Caco-2 (cell line): ENCODE data around the gene FBXO5. TPM values are rescaled to one million over a fixed set of nuclear protein-coding genes. Genes with fewer than 3 reads are reported as not detected.
"Not testable (repeated sequence)": the region's sequence is repeated elsewhere in the genome, so short reads cannot be mapped to it uniquely, and the experiment has no call there.

Source experiments
- BruUV-seq: library from RNA; stranded (reverse); fragments of 400-500 nt; replicated peaks from 2 replicates; lab custom pipeline; 2021; lab: Mats Ljungman, UMichigan
- CTCF ChIA-PET: fragments of 300-600 bp; sonication (Branson Sonifier 250); formaldehyde crosslinking; loops from one replicate; lab custom pipeline; 2022; ENCODE audit warnings: antibody characterized with exemption; lab: Charles Lee
- POLR2A ChIA-PET: fragments of 300-600 bp; sonication (Branson Sonifier 250); formaldehyde crosslinking; loops from one replicate; lab custom pipeline; 2022; ENCODE audit warnings: antibody characterized with exemption; lab: Charles Lee
- DNase-seq, 2 experiments: peaks; one replicate each; pipeline versions ENCODE4 v3.0.0 to v3.0.0-alpha.2; 2020 to 2022
- H3K27me3 ChIP-seq: replicated peaks from 2 replicates; pipeline ENCODE4 v1.6.0; 2011; ENCODE audit warnings: low read length; ENCODE audit not compliant: control insufficient read depth, insufficient read depth
- H3K36me3 ChIP-seq: 2 replicates; pipeline ENCODE4 v1.5.1; 2011; ENCODE audit warnings: low read length; ENCODE audit not compliant: control insufficient read depth, insufficient read depth
- H3K4me1 ChIP-seq: fragments of 250-450 bp; sonication (Bioruptor Pico); 2 replicates; pipeline ENCODE4 v1.5.1; 2020; ENCODE audit warnings: mild to moderate bottlenecking
- H3K4me3 ChIP-seq: 2 replicates; pipeline ENCODE4 v1.5.1; 2011; ENCODE audit warnings: low read depth, mild to moderate bottlenecking, control low read depth, low read length
- H3K9me3 ChIP-seq: fragments of 250-450 bp; sonication (Bioruptor Pico); 2 replicates; pipeline ENCODE4 v1.5.1; 2020; ENCODE audit warnings: mild to moderate bottlenecking, moderate library complexity
- H3K27ac Mint-ChIP-seq: one replicate; pipeline ENCODE4 v1.8.0; 2022; ENCODE audit warnings: mixed read lengths; ENCODE audit not compliant: unreplicated experiment
- H3K27me3 Mint-ChIP-seq: one replicate; pipeline ENCODE4 v1.8.0; 2022; ENCODE audit warnings: mixed read lengths; ENCODE audit not compliant: insufficient read depth, unreplicated experiment
- H3K36me3 Mint-ChIP-seq: one replicate; pipeline ENCODE4 v1.8.0; 2022; ENCODE audit warnings: mild to moderate bottlenecking, mixed read lengths; ENCODE audit not compliant: insufficient read depth, unreplicated experiment
- H3K4me1 Mint-ChIP-seq: one replicate; pipeline ENCODE4 v1.8.0; 2022; ENCODE audit warnings: low read depth, mixed read lengths; ENCODE audit not compliant: unreplicated experiment
- H3K4me3 Mint-ChIP-seq: one replicate; pipeline ENCODE4 v1.8.0; 2022; ENCODE audit warnings: mild to moderate bottlenecking, moderate library complexity, mixed read lengths; ENCODE audit not compliant: unreplicated experiment
- H3K9me3 Mint-ChIP-seq: one replicate; pipeline ENCODE4 v1.8.0; 2022; ENCODE audit warnings: mixed read lengths; ENCODE audit not compliant: unreplicated experiment
- CTCF ChIP-seq, 2 experiments: fragments of 200-600 bp in 1 of 2; IDR thresholded peaks; 1 replicate in 1 of 2; 2 replicates in 1 of 2; pipeline versions ENCODE4 v1.5.1 to v1.8.0; 2011 to 2022; ENCODE audit warnings: antibody characterized with exemption in 1 of 2, control low read depth in 1 of 2, inconsistent platforms in 1 of 2, low read depth in 1 of 2, low read length in 1 of 2, mild to moderate bottlenecking in 1 of 2, moderate library complexity in 1 of 2; ENCODE audit not compliant: insufficient read depth in 1 of 2, severe bottlenecking in 1 of 2, unreplicated experiment in 1 of 2
- intact Hi-C: fragments of 100-400 bp; cut with micrococcal nuclease; formaldehyde crosslinking; loops from one replicate; pipeline ENCODE4 v1.10.0; 2022; ENCODE audit not compliant: unreplicated experiment
- total RNA-seq: library from RNA; stranded (reverse); gene quantifications from 2 replicates; pipeline ENCODE4 v1.2.3, GENCODE V29; 2022

Gene FBXO5
- total RNA-seq, 1 experiment from 2014 or later, result 35.5 TPM

GRCh38 chr6:153000243-153000642 is 17.4 kb upstream of the FBXO5 start:
- peaks cover 10% of the 10 kb centered on the region for H3K4me1 Mint-ChIP-seq
- intact Hi-C loops, result no loop called here
- Histone ChIP-seq H3K9me3 (no peaks in the 10 kb centered on the region), H3K4me3 (no peak overlapping the region), H3K27me3 (no peaks in the 10 kb centered on the region), H3K4me1 (no peaks in the 10 kb centered on the region), H3K36me3 (no peaks in the 10 kb centered on the region)
- DNase-seq, result no peak
- no peak overlapping the region for H3K27ac Mint-ChIP-seq
- H3K9me3 Mint-ChIP-seq, result no peaks in the 10 kb centered on the region
- BruUV-seq, result no TSS peak
- ChIA-PET CTCF (no interaction called here), POLR2A (interaction anchor here (1.5 kb wide), 1 partner anchor 17 kb away, joined by 6 read pairs; the partner anchor contains the start of gene FBXO5)
- no peak for TF ChIP-seq CTCF (IDR thresholded peaks at IDR 0.05; ENCODE audit: insufficient read depth in 1 of 2, low read depth in 1 of 2, low read length in 1 of 2, severe bottlenecking in 1 of 2, unreplicated experiment in 1 of 2)
- no peaks in the 10 kb centered on the region for H3K27me3 Mint-ChIP-seq
- H3K4me3 Mint-ChIP-seq, result no peak overlapping the region
- peaks cover 46% of the 10 kb centered on the region for H3K36me3 Mint-ChIP-seq

GRCh38 chr6:152999538-152999937 is 16.7 kb upstream of the FBXO5 start:
- H3K9me3 ChIP-seq, H3K36me3 ChIP-seq, H3K4me3 ChIP-seq, H3K4me1 ChIP-seq, H3K4me3 Mint-ChIP-seq, DNase-seq, H3K27me3 ChIP-seq, H3K9me3 Mint-ChIP-seq, CTCF ChIA-PET, H3K27ac Mint-ChIP-seq, intact Hi-C loops, BruUV-seq, H3K27me3 Mint-ChIP-seq: not testable (repeated sequence)
- Mint-ChIP-seq H3K36me3 (peaks cover 51% of the 10 kb centered on the region), H3K4me1 (peaks cover 10% of the 10 kb centered on the region)
- POLR2A ChIA-PET, result interaction anchor here (1.5 kb wide), 1 partner anchor 17 kb away, joined by 6 read pairs; the partner anchor contains the start of gene FBXO5

- H3K4me3 Mint-ChIP-seq, result no peak overlapping the region
- ChIA-PET POLR2A (no interaction called here), CTCF (no interaction called here)
- H3K27me3 Mint-ChIP-seq, result no peaks in the 10 kb centered on the region
- no peaks in the 10 kb centered on the region for H3K9me3 Mint-ChIP-seq
- BruUV-seq, result no TSS peak
- H3K4me3 ChIP-seq, result no peak overlapping the region
- no peaks in the 10 kb centered on the region for H3K36me3 ChIP-seq
- H3K4me1 Mint-ChIP-seq, result no peaks in the 10 kb centered on the region
- no peak for DNase-seq
- intact Hi-C loops, result no loop called here
- no peaks in the 10 kb centered on the region for H3K4me1 ChIP-seq
- H3K27me3 ChIP-seq, result no peaks in the 10 kb centered on the region
- TF ChIP-seq CTCF (IDR thresholded peaks at IDR 0.05; ENCODE audit: insufficient read depth in 1 of 2, low read depth in 1 of 2, low read length in 1 of 2, severe bottlenecking in 1 of 2, unreplicated experiment in 1 of 2), result no peak
- H3K27ac Mint-ChIP-seq, result no peak overlapping the region
- no peaks in the 10 kb centered on the region for H3K9me3 ChIP-seq
- peaks cover 62% of the 10 kb centered on the region for H3K36me3 Mint-ChIP-seq
Measured at GRCh38 chr6:152993847-152994246, 11.0 kb upstream of the FBXO5 start.

- peaks cover 61% of the 10 kb centered on the region for H3K36me3 Mint-ChIP-seq
- POLR2A ChIA-PET, result no interaction called here
Measured at GRCh38 chr6:152993431-152993830, 10.6 kb upstream of the FBXO5 start.

More at GRCh38 chr6:152993431-152993830, 10.6 kb upstream of the FBXO5 start:
- no peak for TF ChIP-seq CTCF (IDR thresholded peaks at IDR 0.05; ENCODE audit: insufficient read depth in 1 of 2, low read depth in 1 of 2, low read length in 1 of 2, severe bottlenecking in 1 of 2, unreplicated experiment in 1 of 2)
- H3K27me3 Mint-ChIP-seq, result no peaks in the 10 kb centered on the region
- intact Hi-C loops, result no loop called here
- no peak overlapping the region for H3K4me3 Mint-ChIP-seq
- no peak overlapping the region for H3K4me3 ChIP-seq
- no peaks in the 10 kb centered on the region for H3K36me3 ChIP-seq
- no peak overlapping the region for H3K27ac Mint-ChIP-seq
- CTCF ChIA-PET, result no interaction called here
- H3K27me3 ChIP-seq, result no peaks in the 10 kb centered on the region
- no peaks in the 10 kb centered on the region for H3K4me1 ChIP-seq
- H3K9me3 ChIP-seq, result no peaks in the 10 kb centered on the region
- no peaks in the 10 kb centered on the region for H3K4me1 Mint-ChIP-seq
- DNase-seq, result no peak
- no peaks in the 10 kb centered on the region for H3K9me3 Mint-ChIP-seq
- no TSS peak for BruUV-seq
